Activated effector memory CD4-positive, alpha-beta T cell treated with Interleukin-2 at 50 U/mL for 16 hours (primary cell): ENCODE measurements around the gene RELN.

Experiments used
- DNase-seq: peaks from one replicate; pipeline ENCODE4 v3.0.0-alpha.2; 2020

The RELN gene

GRCh38 chr7:103445228-103446048 lies 544.0 kb downstream of the RELN start:
- DNase-seq, result no peak

- no peak for DNase-seq
Observed at GRCh38 chr7:103439661-103440060, 549.8 kb downstream of the RELN start.

GRCh38 chr7:103437623-103438022 lies 551.8 kb downstream of the RELN start:
- no peak for DNase-seq

DNA sequence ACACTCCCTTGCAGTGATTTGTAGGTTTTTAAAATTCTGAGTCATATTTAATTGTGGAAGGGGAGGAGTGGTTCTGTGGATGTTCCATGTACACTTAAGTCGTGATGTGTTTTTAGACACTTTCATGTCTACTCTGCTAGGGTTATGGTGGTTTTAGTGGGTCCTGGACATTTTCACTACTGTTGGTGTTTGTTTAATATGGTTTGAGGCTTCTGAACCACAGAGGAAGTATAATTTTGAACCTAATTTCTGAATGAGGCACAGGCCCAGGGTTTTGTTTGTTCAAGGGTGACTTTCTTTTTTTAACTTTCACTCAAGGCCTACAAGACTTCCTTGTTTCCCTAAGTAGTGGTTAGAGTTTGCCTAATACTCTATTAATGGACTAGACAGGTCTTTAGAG lies 556.7 kb downstream of the RELN start:
- DNase-seq, result no peak

- DNase-seq, result no peak
Observed at GRCh38 chr7:103425177-103425576, 564.3 kb downstream of the RELN start.

DNA sequence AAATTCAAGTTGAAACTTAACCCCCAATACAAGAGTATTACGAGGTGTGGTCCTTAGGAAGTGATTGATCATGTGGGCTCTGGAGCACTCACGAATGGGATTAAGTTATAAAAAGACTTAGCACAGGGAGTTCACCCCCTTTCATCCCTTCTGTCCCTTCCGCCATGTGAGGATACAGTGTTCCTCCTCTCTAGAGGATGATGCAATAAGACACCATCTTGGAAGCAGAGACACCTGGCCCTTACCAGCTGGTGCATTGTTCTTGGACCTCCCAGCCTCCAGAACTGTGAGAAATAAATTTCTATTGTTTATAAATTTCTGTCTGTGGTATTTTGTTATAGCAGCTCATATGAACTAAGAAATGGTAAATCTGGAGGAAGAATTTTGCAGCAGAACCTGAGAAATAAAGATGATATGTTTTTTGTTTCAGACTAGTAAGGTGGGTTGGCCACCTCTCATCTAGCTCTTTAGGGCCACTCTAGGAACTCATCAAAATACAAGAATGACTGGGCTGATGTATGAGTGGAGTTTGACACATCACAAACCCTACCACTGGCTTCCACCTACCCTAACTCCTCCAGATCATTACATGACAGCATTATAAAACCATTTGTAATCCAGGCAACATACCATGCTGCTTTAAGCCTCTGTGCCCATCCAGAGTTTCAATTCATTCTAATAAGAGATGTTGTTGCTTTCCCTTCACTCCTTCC lies 565.8 kb downstream of the RELN start:
- no peak for DNase-seq
